SK-N-SH (cell line): Measurements from ENCODE around the gene HHATL. TPM values are rescaled to one million over a fixed set of nuclear protein-coding genes. Genes with fewer than 3 reads are reported as not detected.
A peak's percentile ranks its signal among the peaks of the same experiment; 100 is the strongest.

Experiments
- CTCF ChIA-PET: fragments of 300-600, 350-600 bp; formaldehyde crosslinking; extraction: SDS; loops from one replicate; lab custom pipeline; 2021; lab: Yijun Ruan, JAX
- POLR2A ChIA-PET: fragments of 350-600 bp; sonication (Branson Sonifier 250); formaldehyde crosslinking; extraction: SDS; loops from one replicate; lab custom pipeline; 2020; ENCODE audit warnings: antibody characterized with exemption, inconsistent platforms; lab: Yijun Ruan, JAX
- DNase-seq: peaks from one replicate; pipeline ENCODE4 v3.0.0; 2012
- H2AFZ ChIP-seq: fragments of 200-600 bp; sonication (generic); 2 replicates; pipeline ENCODE4 v1.8.1; 2016; ENCODE audit warnings: antibody characterized with exemption, mild to moderate bottlenecking, low read depth
- H3F3A ChIP-seq: fragments of 200-600 bp; sonication (generic); replicated peaks from 2 replicates; pipeline ENCODE3; 2016; ENCODE audit warnings: antibody characterized with exemption, mild to moderate bottlenecking; ENCODE audit not compliant: insufficient read depth
- H3K27ac ChIP-seq, 2 experiments: fragments of 200-500 bp in 1 of 2; fragments of 200-600 bp in 1 of 2; sonication (Bioruptor generic) in 1 of 2; sonication (generic), shearing (Covaris generic) in 1 of 2; 2 replicates each; pipeline versions ENCODE4 v1.5.1 to v1.6.1; 2014 to 2016; ENCODE audit warnings: low read depth in 2 of 2, inconsistent platforms in 1 of 2, low read length in 1 of 2, mild to moderate bottlenecking in 1 of 2, mixed read lengths in 1 of 2
- H3K27me3 ChIP-seq: fragments of 200-600 bp; sonication (generic), shearing (Covaris generic); 2 replicates; pipeline ENCODE4 v1.6.1; 2016; ENCODE audit warnings: mixed run types; ENCODE audit not compliant: insufficient read depth
- H3K36me3 ChIP-seq, 2 experiments: fragments of 200-500 bp in 1 of 2; fragments of 200-600 bp in 1 of 2; sonication (Bioruptor generic) in 1 of 2; sonication (generic) in 1 of 2; replicated peaks in 1 of 2; 2 replicates each; pipeline versions ENCODE3 to v1.5.1; 2014 to 2016; ENCODE audit warnings: low read length in 1 of 2, mild to moderate bottlenecking in 1 of 2; ENCODE audit not compliant: insufficient read depth in 2 of 2, control insufficient read depth in 1 of 2
- H3K4me1 ChIP-seq, 2 experiments: fragments of 200-500 bp in 1 of 2; fragments of 200-600 bp in 1 of 2; sonication (Bioruptor generic) in 1 of 2; sonication (generic), shearing (Covaris generic) in 1 of 2; 2 replicates each; pipeline versions ENCODE4 v1.5.1 to v1.6.1; 2014 to 2016; ENCODE audit warnings: low read depth in 1 of 2, low read length in 1 of 2, mixed run types in 1 of 2; ENCODE audit not compliant: insufficient read depth in 2 of 2, control insufficient read depth in 1 of 2
- H3K4me2 ChIP-seq: fragments of 200-600 bp; sonication (generic), shearing (Covaris generic); 2 replicates; pipeline ENCODE4 v1.6.1; 2017; ENCODE audit warnings: mixed run types
- H3K4me3 ChIP-seq, 2 experiments: fragments of 200-500 bp in 1 of 2; fragments of 200-600 bp in 1 of 2; sonication (Bioruptor generic) in 1 of 2; sonication (generic), shearing (Covaris generic) in 1 of 2; 2 replicates each; pipeline versions ENCODE4 v1.5.1 to v1.8.1; 2014 to 2016; ENCODE audit warnings: low read depth in 2 of 2, inconsistent platforms in 1 of 2, low read length in 1 of 2, mild to moderate bottlenecking in 1 of 2, mixed read lengths in 1 of 2, moderate library complexity in 1 of 2
- H3K79me2 ChIP-seq: fragments of 200-600 bp; sonication (generic); 2 replicates; pipeline ENCODE4 v1.8.1; 2017; ENCODE audit warnings: mild to moderate bottlenecking; ENCODE audit not compliant: insufficient read depth
- H3K9ac ChIP-seq: fragments of 200-600 bp; sonication (generic); 2 replicates; pipeline ENCODE4 v1.6.1; 2017; ENCODE audit warnings: mixed run types
- H3K9me2 ChIP-seq: fragments of 200-600 bp; sonication (generic); 2 replicates; pipeline ENCODE4 v1.6.1; 2017; ENCODE audit warnings: mixed run types
- H3K9me3 ChIP-seq: fragments of 200-600 bp; sonication (generic); 2 replicates; pipeline ENCODE4 v1.6.1; 2017; ENCODE audit warnings: mixed run types, mild to moderate bottlenecking, moderate library complexity
- H4K20me1 ChIP-seq: fragments of 200-600 bp; sonication (generic); 2 replicates; pipeline ENCODE4 v1.6.1; 2017; ENCODE audit warnings: mild to moderate bottlenecking, mixed run types; ENCODE audit not compliant: insufficient read depth
- FOSL2 ChIP-seq: IDR thresholded peaks from 2 replicates; pipeline ENCODE4 v1.4.0; 2012; ENCODE audit warnings: low read depth, mild to moderate bottlenecking, moderate library complexity, borderline replicate concordance
- FOXJ3 ChIP-seq: sonication (generic); formaldehyde crosslinking; IDR thresholded peaks from 2 replicates; pipeline ENCODE4 v1.5.1; 2020; ENCODE audit warnings: mild to moderate bottlenecking, missing genetic modification reagents
- FOXM1 ChIP-seq: IDR thresholded peaks from 2 replicates; pipeline ENCODE4 v1.4.0; 2012; ENCODE audit warnings: low read depth, mild to moderate bottlenecking
- MXI1 ChIP-seq: IDR thresholded peaks from 2 replicates; pipeline ENCODE4 v1.6.1; 2012; ENCODE audit warnings: mild to moderate bottlenecking, low read depth, low read length, improper control_type of control experiment
- NFIC ChIP-seq: IDR thresholded peaks from 2 replicates; pipeline ENCODE4 v1.4.0; 2012; ENCODE audit warnings: borderline replicate concordance
- PBX3 ChIP-seq: IDR thresholded peaks from 2 replicates; pipeline ENCODE4; 2012
- POLR2AphosphoS5 ChIP-seq: IDR thresholded peaks from 2 replicates; pipeline ENCODE4 v1.6.1; 2012; ENCODE audit warnings: low read depth, low read length
- REST ChIP-seq: IDR thresholded peaks from 2 replicates; pipeline ENCODE4 v1.6.1; 2012; ENCODE audit warnings: mild to moderate bottlenecking, low read depth, low read length, moderate library complexity
- SIN3A ChIP-seq: IDR thresholded peaks from 2 replicates; pipeline ENCODE4 v1.6.1; 2012; ENCODE audit warnings: low read depth, mild to moderate bottlenecking, low read length, moderate library complexity, borderline replicate concordance
- USF1 ChIP-seq: IDR thresholded peaks from 2 replicates; pipeline ENCODE4 v1.4.0; 2012; ENCODE audit warnings: low read depth, borderline replicate concordance
- USF2 ChIP-seq: fragments of 150-350 bp; IDR thresholded peaks from 2 replicates; pipeline ENCODE4 v1.6.1; 2017; ENCODE audit warnings: antibody characterized with exemption, low read length, low read depth, borderline replicate concordance
- WGBS: methylation state at CpG from one replicate; pipeline ENCODE4 v1.1.6; 2017; ENCODE audit warnings: low lambda C conversion rate; 5-methylcytosine and 5-hydroxymethylcytosine counted together
- polyA plus RNA-seq, 3 experiments: library from polyadenylated mRNA; depleted of rRNA; stranded (reverse); fragments of >200 nt; gene quantifications; 2 replicates each; pipeline ENCODE4 v1.2.3, GENCODE V29; 2012

Gene HHATL
- polyA plus RNA-seq, 1 of the 3 experiments (the other 2 are of a cell fraction): not detected

- H4K20me1 ChIP-seq: peaks cover 6% of the 10 kb centered on the region; the same call in 1 of the 2 replicates
- ChIA-PET POLR2A (interaction anchor here (1.5 kb wide), 1 partner anchor 52 kb away, joined by 3 read pairs; the partner anchor contains the start of gene NKTR), CTCF (interaction anchor here (1.0 to 2.3 kb wide), 5 partner anchors 15 to 128 kb away, joined by 3 to 9 read pairs (median 4); partner anchors contain the start of gene SEC22C)
- TF ChIP-seq SIN3A (no peak), PBX3 (no peak), REST (no peak), FOXJ3 (no peak), NFIC (no peak), USF2 (no peak), USF1 (no peak), MXI1 (no peak), FOSL2 (no peak), FOXM1 (no peak), POLR2AphosphoS5 (no peak)
- H3K9ac ChIP-seq: peak overlapping the region; percentile 41; the same call in 1 of the 2 replicates
- no peaks in the 10 kb centered on the region for H3K9me2 ChIP-seq
- H2AFZ ChIP-seq: peak overlapping the region; percentile 56; the same call in 1 of the 2 replicates
- no CpG with 5 or more reads among the region's 1 CpG for WGBS
- H3K4me3 ChIP-seq: peak overlapping the region; percentile 79 to 91; a peak in 2 of 4 replicates
- no peaks in the 10 kb centered on the region for H3K27me3 ChIP-seq
- H3F3A ChIP-seq: peaks cover 33% of the 10 kb centered on the region
- peaks cover 9 to 22% of the 10 kb centered on the region in 2 experiments for H3K36me3 ChIP-seq
- peak overlapping the region; percentile 79 for H3K4me2 ChIP-seq
- peaks cover 24 to 42% of the 10 kb centered on the region in 2 experiments for H3K4me1 ChIP-seq
- no peaks in the 10 kb centered on the region for H3K9me3 ChIP-seq
- DNase-seq: no peak
- H3K79me2 ChIP-seq: peaks cover 63% of the 10 kb centered on the region
- peak overlapping the region; percentile 83 to 84 for H3K27ac ChIP-seq
Observed at GRCh38 chr3:42652251-42652610, 50.4 kb downstream of the HHATL start.
